GM06990 (cell line): ENCODE results near the gene P4HTM.
A peak's percentile ranks its signal among the peaks of the same experiment; 100 is the strongest.

Experiments used
- DNase-seq: peaks from one replicate; pipeline ENCODE4 v3.0.0-alpha.2; 2011; ENCODE audit not compliant: insufficient read length; ENCODE audit errors: extremely low read depth
- H3K27me3 ChIP-seq: replicated peaks from 2 replicates; pipeline ENCODE4 v1.6.0; 2011; ENCODE audit warnings: low read length; ENCODE audit not compliant: control insufficient read depth, insufficient read depth
- H3K36me3 ChIP-seq: 2 replicates; pipeline ENCODE4 v1.5.1; 2011; ENCODE audit warnings: low read length; ENCODE audit not compliant: control insufficient read depth, insufficient read depth
- H3K4me3 ChIP-seq: replicated peaks from 2 replicates; pipeline ENCODE4 v1.5.1; 2011; ENCODE audit warnings: low read depth, mild to moderate bottlenecking, control low read depth, low read length
- TF ChIP-seq, protein P1 (sequence below): IDR thresholded peaks from 2 replicates; pipeline ENCODE4 v1.5.1; 2011; ENCODE audit warnings: low read length, control low read depth, mild to moderate bottlenecking, inconsistent platforms; ENCODE audit not compliant: insufficient read depth, poor library complexity, severe bottlenecking

Gene P4HTM

DNA sequence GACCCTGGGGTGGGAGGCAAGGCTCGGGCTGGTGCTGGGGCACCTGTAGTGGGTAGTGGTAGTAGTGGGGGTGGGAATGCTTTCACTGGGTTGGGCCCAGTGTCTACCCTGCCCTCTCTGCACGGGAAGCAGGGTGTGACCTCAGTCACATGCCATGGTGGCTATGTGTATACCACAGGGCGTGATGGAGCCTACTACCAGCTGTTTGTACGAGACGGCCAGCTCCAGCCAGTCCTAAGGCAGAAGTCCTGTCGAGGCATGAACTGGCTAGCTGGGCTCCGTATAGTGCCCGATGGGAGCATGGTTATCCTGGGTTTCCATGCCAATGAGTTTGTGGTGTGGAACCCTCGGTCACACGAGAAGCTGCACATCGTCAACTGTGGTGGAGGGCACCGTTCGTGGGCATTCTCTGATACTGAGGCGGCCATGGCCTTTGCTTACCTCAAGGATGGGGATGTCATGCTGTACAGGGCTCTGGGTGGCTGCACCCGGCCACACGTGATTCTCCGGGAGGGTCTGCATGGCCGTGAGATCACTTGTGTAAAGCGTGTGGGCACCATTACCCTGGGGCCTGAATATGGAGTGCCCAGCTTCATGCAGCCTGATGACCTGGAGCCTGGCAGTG is 23.2 kb downstream of the P4HTM start:
- Histone ChIP-seq H3K36me3 (peaks cover 45% of the 10 kb centered on the region), H3K27me3 (no peaks in the 10 kb centered on the region), H3K4me3 (no peak overlapping the region)
- TF ChIP-seq, protein P1, sequence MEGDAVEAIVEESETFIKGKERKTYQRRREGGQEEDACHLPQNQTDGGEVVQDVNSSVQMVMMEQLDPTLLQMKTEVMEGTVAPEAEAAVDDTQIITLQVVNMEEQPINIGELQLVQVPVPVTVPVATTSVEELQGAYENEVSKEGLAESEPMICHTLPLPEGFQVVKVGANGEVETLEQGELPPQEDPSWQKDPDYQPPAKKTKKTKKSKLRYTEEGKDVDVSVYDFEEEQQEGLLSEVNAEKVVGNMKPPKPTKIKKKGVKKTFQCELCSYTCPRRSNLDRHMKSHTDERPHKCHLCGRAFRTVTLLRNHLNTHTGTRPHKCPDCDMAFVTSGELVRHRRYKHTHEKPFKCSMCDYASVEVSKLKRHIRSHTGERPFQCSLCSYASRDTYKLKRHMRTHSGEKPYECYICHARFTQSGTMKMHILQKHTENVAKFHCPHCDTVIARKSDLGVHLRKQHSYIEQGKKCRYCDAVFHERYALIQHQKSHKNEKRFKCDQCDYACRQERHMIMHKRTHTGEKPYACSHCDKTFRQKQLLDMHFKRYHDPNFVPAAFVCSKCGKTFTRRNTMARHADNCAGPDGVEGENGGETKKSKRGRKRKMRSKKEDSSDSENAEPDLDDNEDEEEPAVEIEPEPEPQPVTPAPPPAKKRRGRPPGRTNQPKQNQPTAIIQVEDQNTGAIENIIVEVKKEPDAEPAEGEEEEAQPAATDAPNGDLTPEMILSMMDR, result no peak
- no peak for DNase-seq

DNA sequence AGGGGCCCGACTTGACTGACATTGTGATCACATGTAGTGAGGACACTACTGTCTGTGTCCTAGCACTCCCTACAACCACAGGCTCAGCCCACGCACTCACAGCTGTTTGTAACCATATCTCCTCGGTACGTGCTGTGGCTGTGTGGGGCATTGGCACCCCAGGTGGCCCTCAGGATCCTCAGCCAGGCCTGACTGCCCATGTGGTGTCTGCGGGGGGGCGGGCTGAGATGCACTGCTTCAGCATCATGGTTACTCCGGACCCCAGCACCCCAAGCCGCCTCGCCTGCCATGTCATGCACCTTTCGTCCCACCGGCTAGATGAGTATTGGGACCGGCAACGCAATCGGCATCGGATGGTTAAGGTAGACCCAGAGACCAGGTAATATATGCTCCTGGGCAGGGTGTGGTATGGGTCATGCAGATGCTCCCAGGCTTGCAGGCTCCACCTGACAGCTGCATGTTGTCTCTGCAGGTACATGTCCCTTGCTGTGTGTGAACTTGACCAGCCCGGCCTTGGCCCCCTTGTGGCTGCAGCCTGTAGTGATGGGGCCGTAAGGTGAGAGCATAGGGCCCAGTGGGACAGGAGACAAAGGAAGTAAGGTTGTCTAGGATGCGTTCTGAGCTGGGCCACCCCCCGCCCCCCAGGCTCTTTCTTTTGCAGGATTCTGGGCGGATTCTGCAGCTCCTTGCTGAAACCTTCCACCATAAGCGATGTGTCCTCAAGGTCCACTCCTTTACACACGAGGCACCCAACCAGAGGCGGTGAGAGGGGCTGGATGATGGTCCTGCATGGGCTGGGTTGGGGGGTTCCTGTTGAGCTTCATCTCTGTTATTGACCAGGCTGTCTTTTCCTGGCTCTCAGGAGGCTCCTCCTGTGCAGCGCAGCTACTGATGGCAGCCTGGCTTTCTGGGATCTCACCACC is 24.0 kb downstream of the P4HTM start:
- TF ChIP-seq, protein P1, result peak; percentile 86
- no peaks in the 10 kb centered on the region for H3K27me3 ChIP-seq
- H3K4me3 ChIP-seq, result no peak overlapping the region
- H3K36me3 ChIP-seq, result peaks cover 42% of the 10 kb centered on the region
- peak; percentile 59 for DNase-seq

DNA sequence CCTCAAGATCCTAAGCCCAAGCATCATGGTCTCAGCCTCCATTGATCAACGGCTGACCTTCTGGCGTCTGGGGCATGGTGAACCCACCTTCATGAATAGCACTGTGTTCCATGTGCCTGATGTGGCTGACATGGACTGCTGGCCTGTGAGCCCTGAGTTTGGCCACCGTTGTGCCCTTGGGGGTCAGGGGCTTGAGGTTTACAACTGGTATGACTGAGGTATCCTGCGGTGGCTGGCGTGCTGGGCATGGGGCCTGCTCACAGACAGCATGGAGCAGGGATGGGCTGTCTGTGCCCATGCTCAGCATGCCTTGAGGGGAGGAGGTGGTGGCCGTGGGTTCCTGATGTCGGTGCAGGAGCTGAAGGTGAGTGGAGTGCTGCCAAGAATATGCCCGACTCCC is 25.0 kb downstream of the P4HTM start:
- no peak for DNase-seq
- no peak overlapping the region for H3K4me3 ChIP-seq
- TF ChIP-seq, protein P1, result no peak
- H3K27me3 ChIP-seq, result no peaks in the 10 kb centered on the region
- H3K36me3 ChIP-seq, result peaks cover 42% of the 10 kb centered on the region

DNA sequence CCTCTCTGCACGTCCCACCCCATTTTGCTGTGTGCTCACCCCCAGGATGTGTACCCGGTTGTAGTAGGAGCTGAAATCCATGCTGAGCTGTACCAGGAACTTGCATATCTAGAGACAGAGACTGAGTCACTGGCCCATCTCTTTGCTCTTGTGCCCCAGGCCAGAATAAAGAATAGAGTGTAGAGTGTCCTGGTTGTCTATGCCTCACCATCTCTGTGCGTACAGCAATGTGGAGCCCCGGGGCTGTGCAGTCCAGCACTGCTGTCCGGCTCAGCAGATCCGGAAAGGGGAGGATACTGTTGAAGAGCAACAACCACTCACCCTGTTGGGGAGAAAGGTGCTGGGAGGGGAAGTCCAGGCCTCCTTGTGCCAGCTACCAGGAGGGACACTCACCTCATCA is 25.7 kb downstream of the P4HTM start:
- TF ChIP-seq, protein P1, result no peak
- peaks cover 42% of the 10 kb centered on the region for H3K36me3 ChIP-seq
- no peaks in the 10 kb centered on the region for H3K27me3 ChIP-seq
- no peak for DNase-seq
- no peak overlapping the region for H3K4me3 ChIP-seq

DNA sequence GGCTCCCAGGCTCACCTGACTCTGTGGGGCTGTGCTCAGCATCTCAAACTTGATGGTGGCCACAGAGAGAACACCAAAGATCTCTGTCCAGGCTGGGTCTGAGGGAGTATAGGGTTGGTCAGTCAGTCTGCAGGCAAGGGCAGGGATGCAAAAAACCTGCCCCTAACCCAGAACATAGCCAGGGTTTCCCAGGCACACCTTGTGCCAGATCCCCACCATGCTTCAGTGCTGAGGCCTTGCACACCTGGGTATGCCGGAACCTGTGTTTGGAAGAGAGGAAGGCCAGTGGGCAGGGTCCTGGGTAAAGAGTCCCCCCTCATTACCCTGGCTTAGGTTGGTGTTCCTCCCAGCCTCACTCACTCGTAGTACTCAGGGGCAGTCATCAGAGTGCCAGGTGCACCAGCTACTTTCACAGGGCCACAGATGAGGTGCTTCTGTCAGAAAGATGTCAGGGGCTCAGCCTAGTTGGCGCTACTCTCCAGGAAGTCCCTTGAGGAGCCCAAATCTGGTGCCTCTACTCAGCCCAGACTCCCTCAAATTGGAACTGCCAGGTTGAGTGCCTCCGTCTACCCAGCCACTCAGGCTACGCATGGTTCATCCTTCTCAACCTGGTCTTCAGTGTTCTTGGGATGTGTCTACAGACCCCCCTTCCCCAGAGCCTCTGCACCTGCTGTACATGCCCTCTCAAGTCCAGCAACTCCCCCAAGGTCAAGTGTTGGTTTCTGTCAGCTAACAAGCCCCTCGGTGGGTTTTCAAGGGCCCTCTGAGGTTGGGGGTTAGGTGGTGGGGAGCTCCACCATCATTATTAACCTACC is 26.6 kb downstream of the P4HTM start:
- peaks cover 41% of the 10 kb centered on the region for H3K36me3 ChIP-seq
- DNase-seq, result no peak
- no peak overlapping the region for H3K4me3 ChIP-seq
- TF ChIP-seq, protein P1, result no peak
- H3K27me3 ChIP-seq, result no peaks in the 10 kb centered on the region
